HS-5 (cell line): ENCODE data around the gene SNRNP200.

Experiments
- DNase-seq: peaks from one replicate; pipeline ENCODE4 v3.0.0-alpha.2; 2012; ENCODE audit warnings: low read depth

Gene SNRNP200

GRCh38 chr2:96251721-96252292 lies 53.5 kb downstream of the SNRNP200 start:
- peak; percentile 55 for DNase-seq

- DNase-seq: no peak
Measured at GRCh38 chr2:96250188-96250587, 55.2 kb downstream of the SNRNP200 start.

GRCh38 chr2:96249654-96250053 lies 55.7 kb downstream of the SNRNP200 start:
- DNase-seq: peak; percentile 69

- no peak for DNase-seq
Measured at GRCh38 chr2:96248624-96249023, 56.7 kb downstream of the SNRNP200 start.

- DNase-seq: no peak
Measured at GRCh38 chr2:96247896-96248295, 57.5 kb downstream of the SNRNP200 start.

GRCh38 chr2:96247009-96247408 lies 58.3 kb downstream of the SNRNP200 start:
- no peak for DNase-seq

GRCh38 chr2:96245609-96246390 lies 59.5 kb downstream of the SNRNP200 start:
- no peak for DNase-seq

GRCh38 chr2:96243843-96244242 lies 61.5 kb downstream of the SNRNP200 start:
- DNase-seq: no peak

GRCh38 chr2:96241900-96242611 lies 63.3 kb downstream of the SNRNP200 start:
- DNase-seq: peak; percentile 90

- DNase-seq: no peak
Measured at GRCh38 chr2:96241227-96241626, 64.1 kb downstream of the SNRNP200 start.

GRCh38 chr2:96240341-96241038 lies 64.9 kb downstream of the SNRNP200 start:
- DNase-seq: no peak

- no peak for DNase-seq
Measured at GRCh38 chr2:96239745-96240264, 65.5 kb downstream of the SNRNP200 start.

GRCh38 chr2:96239091-96239490 lies 66.3 kb downstream of the SNRNP200 start:
- no peak for DNase-seq

GRCh38 chr2:96238266-96238665 lies 67.1 kb downstream of the SNRNP200 start:
- no peak for DNase-seq

- DNase-seq: no peak
Measured at GRCh38 chr2:96236882-96237281, 68.5 kb downstream of the SNRNP200 start.

- no peak for DNase-seq
Measured at GRCh38 chr2:96233880-96234316, 71.4 kb downstream of the SNRNP200 start.

GRCh38 chr2:96233436-96233835 lies 71.9 kb downstream of the SNRNP200 start:
- no peak for DNase-seq

GRCh38 chr2:96231316-96231715 lies 74.0 kb downstream of the SNRNP200 start:
- DNase-seq: no peak

- no peak for DNase-seq
Measured at GRCh38 chr2:96225016-96225533, 80.3 kb downstream of the SNRNP200 start.
